Measurements from ENCODE around the gene MFF.

DNA sequence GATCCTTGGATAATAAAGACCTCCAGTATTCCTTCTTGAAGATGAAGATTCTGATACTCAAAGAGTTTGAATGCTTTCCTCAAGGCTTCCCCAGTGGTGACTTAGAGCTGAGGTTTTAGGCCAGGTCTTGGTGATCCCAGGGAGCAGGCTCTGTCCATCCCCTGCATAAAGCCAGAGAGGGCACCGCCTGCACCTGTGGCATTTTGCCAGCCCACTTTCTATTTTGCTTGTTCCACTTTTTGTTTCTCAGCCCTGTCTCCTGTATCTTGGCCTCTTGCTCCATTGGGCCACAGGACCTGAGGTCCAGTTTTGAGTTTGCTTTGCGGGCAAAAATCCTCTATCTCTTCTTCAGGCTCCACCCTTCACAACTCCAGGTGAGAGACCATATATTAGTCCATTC is 69.3 kb downstream of the MFF start:
- TF ChIP-seq POLR2A (IDR thresholded peaks at IDR 0.05; ENCODE audit: low read depth, low read length) (no peak), POLR2AphosphoS5 (IDR thresholded peaks at IDR 0.05; ENCODE audit: low read depth, low read length) (no peak), TAF1 (IDR thresholded peaks at IDR 0.05; ENCODE audit: borderline replicate concordance, low read depth, low read length) (no peak)
